ENCODE results near the gene C19orf18. TPM values are rescaled to one million over a fixed set of nuclear protein-coding genes. Genes with fewer than 3 reads are reported as not detected.
"Not testable (repeated sequence)": the region's sequence is repeated elsewhere in the genome, so short reads cannot be mapped to it uniquely, and the experiment has no call there.

C19orf18 gene
- total RNA-seq, result not detected

GRCh38 chr19:57974434-57974833 is at the start of gene C19orf18:
Gene C19orf18, minus strand, starts transcription at chr19:57974534. Its CDS starts 102 bp downstream, at chr19:57974432.
- POLR2A ChIA-PET, result no interaction called here
- CTCF ChIA-PET, result no interaction called here

GRCh38 chr19:58022283-58022660 is 47.9 kb upstream of the C19orf18 start:
- ChIA-PET POLR2A (no interaction called here), CTCF (interaction anchor here (0.7 to 1.2 kb wide), 5 partner anchors 8 to 136 kb away, joined by 3 to 4 read pairs (median 4); partner anchors contain the start of gene ZNF329)

- POLR2A ChIA-PET, result no interaction called here
- CTCF ChIA-PET, result interaction anchor here (0.7 to 1.2 kb wide), 4 partner anchors 9 to 137 kb away, joined by 3 to 4 read pairs (median 4); no protein-coding TSS in a partner anchor
Measured at GRCh38 chr19:58021541-58022282, 47.4 kb upstream of the C19orf18 start.

GRCh38 chr19:58020129-58020528 is 45.8 kb upstream of the C19orf18 start:
- ChIA-PET CTCF (interaction anchor here (0.7 kb wide), 1 partner anchor 44 kb away, joined by 3 read pairs; no protein-coding TSS in a partner anchor), POLR2A (no interaction called here)

- ChIA-PET POLR2A (no interaction called here), CTCF (no interaction called here)
Measured at GRCh38 chr19:58014141-58014540, 39.8 kb upstream of the C19orf18 start.

GRCh38 chr19:58010507-58010906 is 36.2 kb upstream of the C19orf18 start:
- ChIA-PET POLR2A (no interaction called here), CTCF (no interaction called here)

GRCh38 chr19:58009666-58010301 is 35.5 kb upstream of the C19orf18 start:
- POLR2A ChIA-PET, result no interaction called here
- CTCF ChIA-PET, result no interaction called here

GRCh38 chr19:58009301-58009665 is 34.9 kb upstream of the C19orf18 start:
- ChIA-PET CTCF (no interaction called here), POLR2A (no interaction called here)

GRCh38 chr19:58008877-58009276 is 34.5 kb upstream of the C19orf18 start:
- CTCF ChIA-PET, POLR2A ChIA-PET: not testable (repeated sequence)

- CTCF ChIA-PET, result no interaction called here
- POLR2A ChIA-PET, result no interaction called here
Measured at GRCh38 chr19:58007285-58007684, 33.0 kb upstream of the C19orf18 start.

- ChIA-PET POLR2A (interaction anchor here (1.0 kb wide), 1 partner anchor 147 kb away, joined by 3 read pairs; the partner anchor contains the start of gene ZNF329), CTCF (interaction anchor here (1.2 to 1.3 kb wide), 2 partner anchors 19 to 322 kb away, joined by 3 to 4 read pairs; partner anchors contain the start of gene ZNF551)
Measured at GRCh38 chr19:58003174-58003828, 29.0 kb upstream of the C19orf18 start.

- ChIA-PET CTCF (interaction anchor here (0.6 to 1.3 kb wide), 5 partner anchors 19 to 321 kb away, joined by 3 to 5 read pairs (median 3); partner anchors contain the start of genes ZNF154 and ZNF551), POLR2A (interaction anchor here (0.7 to 1.0 kb wide), 2 partner anchors 86 to 148 kb away, joined by 3 read pairs; partner anchors contain the start of gene ZNF329)
Measured at GRCh38 chr19:58002384-58003173, 28.2 kb upstream of the C19orf18 start, which contains the start of gene ZNF606. Gene ZNF606, minus strand, starts transcription at chr19:58002820. Its CDS starts 1,501 bp downstream, at chr19:58001319.

GRCh38 chr19:58001895-58002369 is 27.6 kb upstream of the C19orf18 start:
- POLR2A ChIA-PET, result interaction anchor here (0.7 kb wide), 1 partner anchor 85 kb away, joined by 3 read pairs; no protein-coding TSS in a partner anchor
- CTCF ChIA-PET, result interaction anchor here (0.6 to 1.3 kb wide), 5 partner anchors 20 to 320 kb away, joined by 3 to 5 read pairs (median 3); partner anchors contain the start of genes ZNF154 and ZNF551

GRCh38 chr19:58000677-58001076 is 26.3 kb upstream of the C19orf18 start:
- ChIA-PET POLR2A (no interaction called here), CTCF (no interaction called here)

- POLR2A ChIA-PET, result no interaction called here
- CTCF ChIA-PET, result no interaction called here
Measured at GRCh38 chr19:57992841-57993240, 18.5 kb upstream of the C19orf18 start.

- POLR2A ChIA-PET, result no interaction called here
Measured at GRCh38 chr19:57978586-57979289, 4.4 kb upstream of the C19orf18 start.

GRCh38 chr19:57964761-57965160 is 9.6 kb downstream of the C19orf18 start:
- CTCF ChIA-PET, result no interaction called here
- POLR2A ChIA-PET, result interaction anchor here (0.6 kb wide), 1 partner anchor 17 kb away, joined by 4 read pairs; no protein-coding TSS in a partner anchor

More at GRCh38 chr19:57978586-57979289, 4.4 kb upstream of the C19orf18 start:
- CTCF ChIA-PET, result no interaction called here

- ChIA-PET POLR2A (no interaction called here), CTCF (no interaction called here)
Measured at GRCh38 chr19:57961785-57962184, 12.5 kb downstream of the C19orf18 start.

- ChIA-PET CTCF (no interaction called here), POLR2A (no interaction called here)
Measured at GRCh38 chr19:57954996-57955395, 19.3 kb downstream of the C19orf18 start.

Data from activated CD8-positive, alpha-beta memory T cell treated with anti-CD3 and anti-CD28 coated beads for 36 hours (primary cell).